ENCODE data around the gene LRP1B.

The LRP1B gene

GRCh38 chr2:141565597-141565996 is 565.2 kb downstream of the LRP1B start:
- DNase-seq, result no peak

GRCh38 chr2:141560723-141561122 is 570.1 kb downstream of the LRP1B start:
- DNase-seq, result no peak

- no peak for DNase-seq
Observed at GRCh38 chr2:141557329-141558095, 573.3 kb downstream of the LRP1B start.

- no peak for DNase-seq
Observed at GRCh38 chr2:141555876-141556470, 574.8 kb downstream of the LRP1B start.

GRCh38 chr2:141554810-141555209 is 576.0 kb downstream of the LRP1B start:
- no peak for DNase-seq

- no peak for DNase-seq
Observed at GRCh38 chr2:141534666-141535362, 596.0 kb downstream of the LRP1B start.

- no peak for DNase-seq
Observed at GRCh38 chr2:141529659-141530058, 601.2 kb downstream of the LRP1B start.

GRCh38 chr2:141528990-141529389 is 601.8 kb downstream of the LRP1B start:
- DNase-seq, result no peak

GRCh38 chr2:141526760-141527159 is 604.1 kb downstream of the LRP1B start:
- DNase-seq, result no peak

GRCh38 chr2:141524777-141525176 is 606.0 kb downstream of the LRP1B start:
- no peak for DNase-seq

GRCh38 chr2:141523199-141523598 is 607.6 kb downstream of the LRP1B start:
- no peak for DNase-seq

GRCh38 chr2:141522702-141523101 is 608.1 kb downstream of the LRP1B start:
- no peak for DNase-seq

- DNase-seq, result no peak
Observed at GRCh38 chr2:141522048-141522447, 608.8 kb downstream of the LRP1B start.

- DNase-seq, result no peak
Observed at GRCh38 chr2:141519906-141520305, 610.9 kb downstream of the LRP1B start.

GRCh38 chr2:141517852-141518421 is 612.9 kb downstream of the LRP1B start:
- DNase-seq, result no peak

- DNase-seq, result no peak
Observed at GRCh38 chr2:141517180-141517851, 613.5 kb downstream of the LRP1B start.

- DNase-seq, result no peak
Observed at GRCh38 chr2:141515931-141516330, 614.9 kb downstream of the LRP1B start.

GRCh38 chr2:141513853-141514252 is 617.0 kb downstream of the LRP1B start:
- DNase-seq, result no peak

- no peak for DNase-seq
Observed at GRCh38 chr2:141508806-141509595, 621.8 kb downstream of the LRP1B start.

- no peak for DNase-seq
Observed at GRCh38 chr2:141508086-141508752, 622.6 kb downstream of the LRP1B start.

GRCh38 chr2:141506135-141506534 is 624.7 kb downstream of the LRP1B start:
- DNase-seq, result no peak

- DNase-seq, result no peak
Observed at GRCh38 chr2:141501752-141502151, 629.1 kb downstream of the LRP1B start.

Measured in CD4-positive, alpha-beta T cell treated with Interleukin-1 beta for 1 hour (primary cell).